Mesodermal cell (in vitro differentiated cells): Measurements from ENCODE around the gene MRPL52.
"Not testable (repeated sequence)": the region's sequence is repeated elsewhere in the genome, so short reads cannot be mapped to it uniquely, and the experiment has no call there.

Source experiments
- H3K27ac ChIP-seq: 2 replicates; pipeline ENCODE4 v1.7.0; 2013; ENCODE audit warnings: mild to moderate bottlenecking, low read depth, low read length, moderate library complexity; ENCODE audit not compliant: severe bottlenecking
- H3K36me3 ChIP-seq: 2 replicates; pipeline ENCODE4 v1.7.1; 2013; ENCODE audit warnings: mild to moderate bottlenecking, low read length, moderate library complexity; ENCODE audit not compliant: control insufficient read depth, insufficient read depth
- H3K4me1 ChIP-seq: one replicate; pipeline ENCODE4 v1.7.1; 2013; ENCODE audit warnings: mild to moderate bottlenecking, low read length; ENCODE audit not compliant: insufficient read depth, control insufficient read depth, poor library complexity, severe bottlenecking
- H3K4me3 ChIP-seq: 2 replicates; pipeline ENCODE4 v1.7.0; 2013; ENCODE audit warnings: low read length, control low read depth, mild to moderate bottlenecking; ENCODE audit not compliant: insufficient read depth, poor library complexity, severe bottlenecking; ENCODE audit errors: extremely low read depth
- H3K9me3 ChIP-seq: 2 replicates; pipeline ENCODE4 v1.7.1; 2013; ENCODE audit warnings: mild to moderate bottlenecking, low read length, moderate library complexity; ENCODE audit not compliant: control insufficient read depth
- WGBS, 2 experiments: methylation state at CpG; one replicate each; pipeline ENCODE4 v1.1.5; 2013; ENCODE audit warnings: missing lambda C conversion rate in 2 of 2; ENCODE audit not compliant: insufficient coverage in 2 of 2; 5-methylcytosine and 5-hydroxymethylcytosine counted together

The MRPL52 gene

GRCh38 chr14:22824711-22825359 is 4.9 kb upstream of the MRPL52 start:
- WGBS, 2 experiments, result 84 to 85% methylated on average over 6 to 7 of the region's 8 CpGs
- Histone ChIP-seq H3K9me3 (no peaks in the 10 kb centered on the region), H3K27ac (peak overlapping the region; percentile 13), H3K36me3 (no peaks in the 10 kb centered on the region), H3K4me3 (no peak overlapping the region), H3K4me1 (peaks cover 38% of the 10 kb centered on the region)

GRCh38 chr14:22829076-22829660 is 519 bp upstream of the MRPL52 start:
- H3K9me3 ChIP-seq, result not testable (repeated sequence)
- H3K36me3 ChIP-seq, result peaks cover 27% of the 10 kb centered on the region
- peak overlapping the region; percentile 86 for H3K4me3 ChIP-seq
- H3K4me1 ChIP-seq, result peaks cover 14% of the 10 kb centered on the region
- H3K27ac ChIP-seq, result peak overlapping the region; percentile 23
- WGBS, 2 experiments, result 81 to 86% methylated on average over 6 to 8 of the region's 12 CpGs

- H3K36me3 ChIP-seq, result peaks cover 40% of the 10 kb centered on the region
- no peaks in the 10 kb centered on the region for H3K9me3 ChIP-seq
- H3K4me1 ChIP-seq, result peaks cover 8% of the 10 kb centered on the region
- H3K4me3 ChIP-seq, result peak overlapping the region; percentile 86
- no peak overlapping the region for H3K27ac ChIP-seq
- 40 to 58% methylated on average over 1 to 2 of the region's 3 CpGs for WGBS, 2 experiments
These were observed 840 bp downstream of the MRPL52 start for GRCh38 chr14:22830443-22831010.

- Histone ChIP-seq H3K9me3 (no peaks in the 10 kb centered on the region), H3K27ac (peak overlapping the region; percentile 86), H3K4me3 (peak overlapping the region; percentile 92), H3K36me3 (peaks cover 70% of the 10 kb centered on the region), H3K4me1 (peaks cover 34% of the 10 kb centered on the region)
- 86 to 93% methylated on average over 3 of the region's 3 CpGs for WGBS, 2 experiments
These were observed 5.8 kb downstream of the MRPL52 start for GRCh38 chr14:22835505-22835904.

GRCh38 chr14:22836301-22837113 is 6.8 kb downstream of the MRPL52 start, which contains the start of gene MMP14:
TSS of gene MMP14 (plus strand) at chr14:22836585. CDS start at chr14:22836818, 233 bp downstream.
- H3K9me3 ChIP-seq, result no peaks in the 10 kb centered on the region
- peak within 1 kb of the TSS; percentile 92 for H3K4me3 ChIP-seq
- peaks cover 75% of the 10 kb centered on the region for H3K36me3 ChIP-seq
- WGBS, 2 experiments, result 0 to 1% methylated on average over 36 to 39 of the region's 46 CpGs
- H3K27ac ChIP-seq, result peak within 1 kb of the TSS; percentile 86
- peaks cover 31% of the 10 kb centered on the region for H3K4me1 ChIP-seq

GRCh38 chr14:22837114-22837749 is 7.5 kb downstream of the MRPL52 start:
- WGBS, 2 experiments, result 0 to 2% methylated on average over 26 to 45 of the region's 57 CpGs
- peak overlapping the region; percentile 92 for H3K4me3 ChIP-seq
- peak overlapping the region; percentile 86 for H3K27ac ChIP-seq

GRCh38 chr14:22837750-22838538 is 8.3 kb downstream of the MRPL52 start:
- Histone ChIP-seq H3K4me1 (peaks cover 31% of the 10 kb centered on the region), H3K4me3 (peak overlapping the region; percentile 92), H3K27ac (no peak overlapping the region), H3K9me3 (no peaks in the 10 kb centered on the region), H3K36me3 (peaks cover 77% of the 10 kb centered on the region)
- 27 to 33% methylated on average over 12 to 15 of the region's 25 CpGs for WGBS, 2 experiments

More at GRCh38 chr14:22837114-22837749, 7.5 kb downstream of the MRPL52 start:
- H3K9me3 ChIP-seq, result no peaks in the 10 kb centered on the region
- H3K36me3 ChIP-seq, result peaks cover 75% of the 10 kb centered on the region
- peaks cover 31% of the 10 kb centered on the region for H3K4me1 ChIP-seq

- 40 to 86% methylated on average over 1 to 2 of the region's 6 CpGs for WGBS, 2 experiments
- no peak overlapping the region for H3K27ac ChIP-seq
- peaks cover 79% of the 10 kb centered on the region for H3K36me3 ChIP-seq
- H3K9me3 ChIP-seq, result no peaks in the 10 kb centered on the region
- H3K4me1 ChIP-seq, result peaks cover 31% of the 10 kb centered on the region
- peak overlapping the region; percentile 92 for H3K4me3 ChIP-seq
These were observed 8.9 kb downstream of the MRPL52 start for GRCh38 chr14:22838631-22839041.

- Histone ChIP-seq H3K4me1 (peaks cover 31% of the 10 kb centered on the region), H3K4me3 (peak overlapping the region; percentile 92), H3K9me3 (no peaks in the 10 kb centered on the region), H3K36me3 (peaks cover 79% of the 10 kb centered on the region), H3K27ac (no peak overlapping the region)
- 91 to 97% methylated on average over 6 of the region's 6 CpGs for WGBS, 2 experiments
These were observed 9.6 kb downstream of the MRPL52 start for GRCh38 chr14:22839159-22839779.
